Amniotic epithelial cell (primary cell): ENCODE results near the gene PRKCB.

Experiments
- DNase-seq: peaks from one replicate; pipeline ENCODE4 v3.0.0-alpha.2; 2010; ENCODE audit warnings: low read depth

PRKCB gene

GRCh38 chr16:23943604-23944003 is 107.8 kb downstream of the PRKCB start:
- no peak for DNase-seq

DNA sequence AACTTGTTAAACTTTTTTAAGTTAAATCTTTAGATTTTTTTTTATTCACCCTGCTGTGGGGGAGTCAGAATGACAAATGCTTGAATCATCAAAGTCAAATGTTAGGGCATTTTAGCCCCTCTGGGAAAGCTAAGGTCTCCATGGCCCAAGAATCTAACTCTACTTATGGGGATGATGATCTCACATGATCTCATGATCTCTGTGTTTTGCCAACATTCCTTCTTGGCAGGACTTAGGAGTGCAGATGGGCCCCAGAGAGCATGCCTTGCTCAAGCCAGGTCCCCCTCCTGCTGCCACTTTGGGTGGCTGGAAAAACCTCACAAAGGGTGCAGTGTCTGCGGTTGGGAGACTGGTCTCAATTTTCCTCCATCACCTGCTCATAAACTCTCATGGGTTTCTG is 108.6 kb downstream of the PRKCB start:
- DNase-seq = no peak

DNA sequence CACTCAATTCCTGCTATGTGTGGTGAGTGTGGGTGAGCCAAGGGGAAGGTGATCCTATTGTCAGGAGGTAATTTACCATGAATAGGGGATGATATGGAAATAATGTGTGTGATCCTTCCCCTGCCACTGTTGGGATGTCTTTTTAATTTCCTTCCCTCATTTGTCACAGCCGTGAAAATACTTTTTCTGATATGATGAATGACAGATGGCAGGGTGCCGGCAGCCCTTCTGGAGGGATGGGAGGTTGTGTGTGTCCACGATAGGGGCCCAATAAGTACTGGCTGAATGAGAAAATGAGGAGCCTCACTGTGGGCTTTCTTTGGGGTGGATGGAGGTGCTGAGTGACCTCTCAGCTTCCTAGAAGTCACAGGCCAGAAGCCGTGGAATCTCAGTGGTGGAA is 109.5 kb downstream of the PRKCB start:
- DNase-seq = no peak

DNA sequence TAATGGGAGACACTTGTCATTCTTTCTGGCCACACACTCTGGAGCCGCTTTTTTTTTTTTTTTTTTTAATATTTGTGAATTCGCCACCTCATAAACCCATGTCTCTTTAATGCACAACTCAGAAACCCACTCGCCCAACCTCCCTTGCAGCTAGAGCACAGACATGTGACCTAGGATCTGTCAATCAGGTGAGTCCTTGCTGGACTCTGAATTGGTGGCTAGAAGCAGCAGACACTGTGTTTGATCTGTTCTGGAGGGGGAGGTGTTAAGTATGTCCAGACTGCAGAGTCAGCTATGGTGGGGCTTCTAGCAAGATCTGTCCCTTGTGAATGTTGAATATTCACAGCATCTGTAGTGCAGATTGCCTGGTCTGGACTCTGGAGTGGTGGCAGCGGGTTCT is 112.1 kb downstream of the PRKCB start:
- DNase-seq = no peak

DNA sequence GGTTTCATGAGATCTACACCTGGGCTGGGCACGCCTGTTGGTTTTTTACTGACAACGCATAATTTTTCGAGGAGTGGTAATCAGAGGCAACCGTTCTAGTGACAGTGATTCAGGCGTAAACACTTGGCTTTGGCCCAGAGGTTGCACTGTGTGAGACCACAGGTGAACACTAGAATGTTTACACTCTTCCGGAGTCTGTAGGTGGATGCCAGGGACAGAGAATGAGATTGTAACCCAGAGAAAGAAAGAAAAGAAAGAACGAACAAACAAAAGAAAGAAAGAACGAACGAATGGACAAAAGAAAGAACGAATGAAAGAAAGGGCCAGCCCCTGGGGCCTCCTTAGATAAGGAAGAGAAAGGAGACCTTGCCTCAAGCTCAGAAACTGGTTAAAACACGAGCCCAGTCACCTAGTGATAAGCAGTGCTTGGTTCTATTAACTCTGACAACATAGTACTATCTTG is 113.2 kb downstream of the PRKCB start:
- no peak for DNase-seq

DNA sequence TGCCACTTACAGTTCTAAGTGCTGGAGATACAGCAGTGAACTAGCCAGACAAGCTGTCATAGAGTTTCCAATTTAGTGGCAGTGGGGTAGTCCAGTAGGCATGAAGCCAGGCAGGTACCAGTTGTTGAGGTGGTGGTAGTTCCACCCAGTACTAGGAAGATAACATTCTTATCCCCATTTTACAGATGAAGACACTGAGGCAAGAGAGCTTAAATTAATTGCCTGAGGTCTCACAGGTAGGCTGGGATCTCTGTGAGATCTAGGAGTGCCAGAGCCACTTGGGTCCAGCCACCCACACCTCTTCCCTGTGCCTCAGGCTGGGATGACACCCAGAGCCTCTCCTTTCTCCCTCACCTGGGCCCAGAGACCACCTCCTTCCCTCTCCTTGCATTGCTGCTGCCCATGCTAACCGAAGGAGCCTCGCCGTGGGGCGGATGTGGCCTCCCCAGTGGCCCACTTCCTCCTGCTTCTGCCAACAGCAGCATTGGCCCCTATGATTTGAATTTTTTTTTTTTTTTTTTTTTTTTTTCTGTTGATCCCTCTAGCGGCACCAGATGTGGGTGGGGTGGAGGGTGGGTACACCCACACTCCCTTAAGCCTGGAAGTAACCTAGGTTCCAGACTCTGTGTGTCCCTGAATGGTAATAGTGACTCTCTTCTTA is 114.0 kb downstream of the PRKCB start:
- DNase-seq = no peak

- DNase-seq = no peak
Observed at GRCh38 chr16:23950291-23950894, 114.6 kb downstream of the PRKCB start.

DNA sequence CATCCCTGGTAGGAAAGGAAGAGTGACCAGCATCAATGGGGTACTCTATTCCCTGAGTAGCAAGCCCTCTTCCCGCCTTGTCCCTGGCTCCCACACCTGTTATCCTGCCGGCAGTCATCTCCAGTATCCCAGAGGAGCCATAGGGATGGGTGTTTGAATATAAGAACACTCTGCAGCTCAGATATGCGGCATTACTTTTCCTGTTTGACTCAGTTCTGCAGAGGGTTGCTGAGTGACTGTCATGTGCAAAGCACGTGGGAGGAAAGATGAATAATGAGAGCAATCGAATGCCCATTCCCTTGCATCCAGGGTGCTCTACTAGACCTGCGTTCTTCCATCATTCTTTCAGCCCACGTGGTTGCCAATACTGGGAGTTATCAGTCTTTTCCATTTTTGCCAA is 115.1 kb downstream of the PRKCB start:
- DNase-seq = no peak

DNA sequence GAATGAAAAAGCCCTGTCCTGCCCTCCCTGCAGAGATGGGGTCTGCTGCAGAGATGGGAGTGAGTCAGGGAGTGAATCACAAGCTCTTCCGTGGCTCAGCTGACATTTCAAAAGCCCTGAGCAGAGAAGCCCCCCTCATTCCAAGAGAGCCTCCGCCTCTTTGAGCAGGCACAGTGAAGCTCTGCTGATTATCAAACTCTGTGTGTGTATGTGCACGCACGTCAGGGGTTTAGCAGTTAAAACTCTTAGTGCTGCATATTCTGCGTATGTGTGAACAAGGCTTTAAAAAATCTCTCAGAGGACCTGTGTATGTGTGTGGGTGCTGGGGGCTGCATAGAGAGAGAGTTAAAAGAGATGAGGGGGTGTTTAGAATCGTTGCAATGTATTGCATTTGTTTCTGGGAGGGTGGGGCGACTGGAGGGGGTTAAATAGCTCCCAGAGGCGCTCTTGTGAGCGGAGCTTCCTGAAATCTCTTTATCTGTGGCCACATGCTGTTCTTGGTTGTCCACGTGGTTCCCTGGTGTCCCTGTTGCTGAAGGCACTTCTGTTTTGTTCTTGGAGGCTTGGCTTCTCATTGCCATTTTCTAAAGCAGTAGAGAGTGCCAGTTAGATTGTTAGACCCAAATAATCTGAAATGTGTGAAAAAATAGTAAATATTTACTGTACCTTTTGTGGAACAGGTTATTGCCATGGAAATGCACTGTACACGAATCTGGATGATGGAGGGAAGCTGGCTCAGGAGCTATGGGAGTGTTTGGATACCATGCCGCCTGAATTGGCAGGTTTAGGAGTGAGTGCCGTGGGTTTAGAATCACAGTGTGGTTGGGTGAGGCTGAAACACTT is 116.6 kb downstream of the PRKCB start:
- no peak for DNase-seq

DNA sequence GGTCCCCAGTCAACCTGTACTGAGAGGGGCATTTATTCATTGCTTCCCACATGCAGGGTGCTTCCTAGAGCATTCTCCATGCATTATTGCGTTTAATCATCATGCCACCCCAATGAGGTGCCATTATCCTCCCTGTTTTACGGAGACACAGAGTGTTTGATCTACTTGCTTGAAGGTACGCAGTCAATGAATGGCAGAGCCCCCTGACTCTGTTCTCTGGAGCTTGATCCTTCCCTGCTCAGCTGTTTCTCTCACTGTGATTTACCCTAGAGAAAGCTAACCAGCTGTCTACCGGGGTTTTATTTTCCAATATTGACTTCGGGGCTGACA is 117.2 kb downstream of the PRKCB start:
- no peak for DNase-seq

DNA sequence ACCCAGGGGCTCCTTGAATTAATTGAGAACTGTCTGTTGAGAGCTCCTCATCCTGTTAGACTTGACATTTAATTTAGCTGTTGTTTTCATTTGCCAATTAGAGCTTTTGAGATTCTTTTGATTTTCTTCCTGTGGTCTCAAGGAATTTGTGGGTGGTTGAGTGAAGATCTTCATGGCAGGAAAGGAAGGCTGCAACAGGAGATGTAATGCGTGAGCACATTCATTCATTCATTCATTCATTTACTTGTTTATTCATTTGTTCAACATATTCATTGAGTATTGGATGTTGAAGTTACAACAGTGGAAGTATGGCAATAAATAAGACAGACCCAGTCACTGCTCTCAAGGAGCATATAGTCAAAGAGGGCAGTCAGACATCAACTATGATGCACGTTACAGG is 117.7 kb downstream of the PRKCB start:
- DNase-seq = no peak

- no peak for DNase-seq
Observed at GRCh38 chr16:23955088-23955487, 119.3 kb downstream of the PRKCB start.

DNA sequence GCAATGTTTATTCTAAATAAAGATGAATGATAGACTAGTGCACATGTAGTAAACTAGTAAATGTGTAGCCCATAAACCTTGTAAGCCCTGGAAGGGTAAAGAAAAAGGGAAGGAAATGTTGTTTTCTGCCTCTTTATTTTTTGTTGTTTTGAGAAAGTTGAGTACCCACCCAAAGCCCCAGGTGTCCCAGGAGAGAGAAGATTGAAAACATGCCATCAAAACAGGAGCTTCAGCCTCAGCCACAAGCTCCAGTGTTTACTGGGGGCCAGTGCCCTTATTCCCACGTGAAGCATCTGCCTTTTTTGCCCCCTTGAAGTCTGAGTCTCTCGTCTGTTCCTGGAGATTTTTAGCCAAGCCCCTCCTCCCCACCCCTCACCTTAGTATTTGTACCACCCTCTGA is 121.5 kb downstream of the PRKCB start:
- DNase-seq = no peak

DNA sequence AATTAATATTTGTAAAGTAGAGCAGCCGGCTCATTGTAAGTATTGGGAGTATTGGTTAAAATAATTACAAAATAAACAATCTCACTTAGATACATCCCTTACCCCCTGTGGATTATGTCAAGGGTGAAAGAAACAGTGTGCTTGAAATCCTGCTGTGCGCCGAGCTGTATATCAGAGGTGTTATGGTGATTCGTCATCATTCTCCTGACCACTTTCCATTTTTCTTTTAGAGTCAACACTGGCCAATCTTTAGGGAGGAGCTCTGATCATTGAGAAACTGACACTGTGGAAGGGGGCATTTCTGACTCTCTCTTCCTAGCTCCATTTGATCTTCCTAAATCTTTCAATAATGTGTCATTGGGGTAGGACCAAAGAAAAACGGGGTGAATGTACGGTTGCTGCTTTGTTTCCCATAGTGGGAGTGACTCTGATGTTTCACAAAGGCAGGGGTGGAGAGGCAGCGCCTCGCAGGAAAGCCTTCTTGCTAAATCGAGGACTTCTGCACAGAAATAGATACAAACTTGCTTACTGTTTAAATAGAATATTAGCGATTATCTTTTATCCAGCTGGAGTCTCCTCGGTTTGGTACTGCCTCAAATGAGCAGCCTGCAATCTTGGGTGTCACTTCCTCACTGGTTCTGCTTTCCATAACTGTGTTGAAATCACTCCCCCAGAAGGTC is 123.4 kb downstream of the PRKCB start:
- no peak for DNase-seq

GRCh38 chr16:23959752-23960072 is 123.9 kb downstream of the PRKCB start:
- DNase-seq = no peak

DNA sequence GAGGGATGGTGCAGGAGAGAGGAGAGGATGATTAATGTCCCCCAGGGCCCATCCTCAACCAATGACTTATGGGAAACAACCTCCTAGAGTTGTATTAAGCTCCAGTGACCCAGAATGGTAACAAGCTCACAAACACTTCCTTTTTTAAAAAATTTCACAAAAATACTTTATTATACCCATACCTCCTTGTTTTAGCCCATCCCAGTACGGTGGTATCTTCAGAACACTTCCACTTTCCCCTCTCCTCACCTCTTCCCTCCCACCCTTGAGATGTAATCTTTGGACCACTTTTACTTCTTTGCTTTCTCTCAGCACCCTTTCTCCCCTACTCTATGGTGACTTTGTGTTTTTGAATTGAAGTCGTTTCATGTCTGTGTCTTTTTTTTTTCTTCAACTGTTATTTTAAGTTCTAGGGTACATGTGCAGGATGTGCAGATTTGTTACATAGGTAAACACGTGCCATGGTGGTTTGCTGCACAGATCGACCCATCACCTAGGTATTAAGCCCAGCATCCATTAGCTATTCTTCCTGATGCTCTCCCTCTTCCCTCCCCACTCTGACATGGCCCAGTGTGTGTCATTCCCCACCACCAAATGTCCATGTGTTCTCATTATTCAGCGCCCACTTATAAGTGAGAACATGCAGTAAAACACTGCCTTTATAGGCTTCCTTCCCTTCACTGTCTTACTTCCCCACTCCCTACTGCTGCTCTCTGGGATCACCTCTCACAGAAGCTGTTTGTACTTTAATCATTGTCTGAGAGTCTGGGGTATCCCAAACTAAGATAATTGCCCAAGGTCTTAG is 124.5 kb downstream of the PRKCB start:
- DNase-seq = no peak

DNA sequence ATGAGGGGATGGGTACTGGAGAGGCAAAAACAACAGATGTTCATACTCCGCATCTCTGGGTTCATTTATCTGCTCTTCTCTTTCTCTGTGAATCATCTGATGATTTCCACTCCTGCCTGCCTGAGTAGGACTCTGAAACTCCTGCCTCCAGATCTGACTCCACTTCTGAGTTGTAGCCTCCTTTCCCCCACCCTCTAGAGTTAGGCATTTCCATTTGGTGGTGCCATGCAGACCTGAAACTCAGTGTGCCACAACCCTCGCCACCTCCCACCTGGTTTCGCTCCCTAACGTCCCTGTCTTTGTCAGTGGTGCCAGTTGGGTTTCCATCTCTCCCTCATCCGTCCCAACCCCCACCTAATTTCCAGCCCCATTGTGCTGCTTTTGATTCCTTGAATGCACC is 126.2 kb downstream of the PRKCB start:
- no peak for DNase-seq

DNA sequence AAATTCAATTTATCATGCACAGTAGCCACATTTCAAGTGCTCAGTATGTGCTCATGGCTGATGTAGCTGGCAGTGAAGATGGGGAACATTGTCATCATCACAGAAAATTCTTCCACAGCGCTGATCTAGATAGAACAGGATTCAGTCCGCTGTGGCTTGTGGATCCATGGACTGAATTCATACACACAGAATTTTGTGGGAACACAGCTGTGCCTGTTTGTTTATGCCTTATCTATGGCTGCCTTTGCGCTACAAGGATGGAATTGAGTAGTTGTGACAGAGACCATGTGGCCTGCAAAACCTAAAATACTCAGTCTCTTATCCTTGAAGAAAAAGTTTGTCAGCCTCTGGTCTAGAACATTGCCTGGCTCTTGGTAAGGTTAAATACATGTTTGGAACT is 128.4 kb downstream of the PRKCB start:
- DNase-seq = no peak

- DNase-seq = no peak
Observed at GRCh38 chr16:23965137-23965733, 129.5 kb downstream of the PRKCB start.

- no peak for DNase-seq
Observed at GRCh38 chr16:23966597-23967394, 131.0 kb downstream of the PRKCB start.

GRCh38 chr16:23967775-23968174 is 132.0 kb downstream of the PRKCB start:
- no peak for DNase-seq
